ENCODE data around the gene P2RX1. TPM values are rescaled to one million over a fixed set of nuclear protein-coding genes. Genes with fewer than 3 reads are reported as not detected.

The P2RX1 gene
- total RNA-seq, 1 experiment from 2014 or later = not detected

GRCh38 chr17:3950584-3950983, 34.3 kb upstream of the P2RX1 start:
- Mint-ChIP-seq H3K27ac (no peak overlapping the region), H3K4me3 (no peak overlapping the region), H3K4me1 (peaks cover 2 to 12% of the 10 kb centered on the region in 2 experiments; a peak in 3 of 4 replicates), H3K36me3 (ENCODE audit: insufficient read depth in 1 of 3, low read depth in 3 of 3) (no peaks in the 10 kb centered on the region), H3K27me3 (ENCODE audit: low read depth) (no peaks in the 10 kb centered on the region; the same call in 1 of the 2 replicates), H3K9me3 (no peaks in the 10 kb centered on the region)
- Histone ChIP-seq H4K8ac (replicated peaks; ENCODE audit: insufficient read length, low read depth, low read length) (no peak overlapping the region), H3K9ac (ENCODE audit: extremely low read depth, insufficient read length, low read length) (no peak overlapping the region), H3K23ac (ENCODE audit: insufficient read length, low read depth, low read length) (no peak overlapping the region), H4K20me1 (ENCODE audit: control insufficient read depth, insufficient read depth, insufficient read length) (no peaks in the 10 kb centered on the region), H4K91ac (ENCODE audit: insufficient read length, low read depth, low read length) (no peak overlapping the region), H2BK20ac (ENCODE audit: low read depth, low read length, poor library complexity, severe bottlenecking) (no peak overlapping the region), H3K4me1 (ENCODE audit: insufficient read depth, low read length) (no peaks in the 10 kb centered on the region), H2AFZ (ENCODE audit: low read length) (no peak overlapping the region), H3K27ac (ENCODE audit: insufficient read length, low read depth, low read length) (no peak overlapping the region), H2BK12ac (ENCODE audit: insufficient read length, low read depth, low read length) (no peak overlapping the region), H4K5ac (ENCODE audit: insufficient read length, low read depth, low read length) (no peak overlapping the region), H3K56ac (ENCODE audit: insufficient read length, low read depth, low read length) (no peak overlapping the region), H3K4ac (ENCODE audit: low read depth, low read length) (no peak overlapping the region), H2AK5ac (ENCODE audit: insufficient read length, low read length) (no peak overlapping the region), H3K4me2 (ENCODE audit: insufficient read depth, insufficient read length, low read length) (no peak overlapping the region), H2BK120ac (ENCODE audit: low read depth, low read length, poor library complexity, severe bottlenecking) (no peak overlapping the region), H3K18ac (ENCODE audit: insufficient read length, low read depth, low read length) (no peak overlapping the region), H2BK15ac (ENCODE audit: low read depth, low read length) (no peak overlapping the region), H3K79me2 (ENCODE audit: insufficient read depth, low read length) (no peaks in the 10 kb centered on the region), H2BK5ac (ENCODE audit: insufficient read length, low read length) (no peak overlapping the region), H3K27me3 (ENCODE audit: insufficient read depth, low read length) (no peaks in the 10 kb centered on the region), H3K79me1 (ENCODE audit: insufficient read depth, low read depth, low read length, poor library complexity, severe bottlenecking) (no peaks in the 10 kb centered on the region), H3K23me2 (ENCODE audit: insufficient read length, low read depth, low read length, poor library complexity, severe bottlenecking) (no peaks in the 10 kb centered on the region), H3K9me3 (ENCODE audit: control insufficient read depth, low read depth, low read length) (no peaks in the 10 kb centered on the region), H3T11ph (ENCODE audit: low read length) (no peak overlapping the region), H3K14ac (ENCODE audit: insufficient read depth, low read length) (no peak overlapping the region)
- DNase-seq = no peak
- no CpG with 5 or more reads among the region's 12 CpGs for WGBS (ENCODE audit: extremely low coverage, insufficient read length, low lambda C conversion rate)
- TF ChIP-seq CTCF (conservative IDR thresholded peaks at IDR 0.05) = no peak
